GM21786 (cell line): ENCODE results near the gene FOXN4.
"Not testable (repeated sequence)": the region's sequence is repeated elsewhere in the genome, so short reads cannot be mapped to it uniquely, and the experiment has no call there.

Experiments
- ATAC-seq: cut with Tn5 transposase; IDR thresholded peaks from one replicate; pipeline ENCODE4 v1.9.1; 2021; ENCODE audit not compliant: unreplicated experiment

The FOXN4 gene

GRCh38 chr12:109308534-109309380 lies at the start of gene FOXN4:
FOXN4 (minus strand) TSS chr12:109309284; CDS start chr12:109308321, 963 bp downstream.
- no peak for ATAC-seq

- peak; percentile 81 for ATAC-seq
Observed at GRCh38 chr12:109358154-109358869, 49.2 kb upstream of the FOXN4 start.

- ATAC-seq, result no peak
Observed at GRCh38 chr12:109357032-109357431, 47.9 kb upstream of the FOXN4 start.

GRCh38 chr12:109356577-109356976 lies 47.5 kb upstream of the FOXN4 start:
- no peak for ATAC-seq

- ATAC-seq, result no peak
Observed at GRCh38 chr12:109352184-109352583, 43.1 kb upstream of the FOXN4 start.

GRCh38 chr12:109347589-109347988 lies 38.5 kb upstream of the FOXN4 start, which contains the start of gene MYO1H:
MYO1H (plus strand) TSS chr12:109347900; CDS start chr12:109347961, 61 bp downstream.
- ATAC-seq, result no peak

GRCh38 chr12:109346920-109347319 lies 37.8 kb upstream of the FOXN4 start:
- no peak for ATAC-seq

GRCh38 chr12:109345428-109345827 lies 36.3 kb upstream of the FOXN4 start:
- ATAC-seq, result no peak

- no peak for ATAC-seq
Observed at GRCh38 chr12:109343677-109344076, 34.6 kb upstream of the FOXN4 start.

- no peak for ATAC-seq
Observed at GRCh38 chr12:109336593-109336992, 27.5 kb upstream of the FOXN4 start.

GRCh38 chr12:109334887-109335286 lies 25.8 kb upstream of the FOXN4 start:
- no peak for ATAC-seq

- ATAC-seq, result no peak
Observed at GRCh38 chr12:109331301-109331952, 22.3 kb upstream of the FOXN4 start.

GRCh38 chr12:109330282-109331230 lies 21.5 kb upstream of the FOXN4 start:
- no peak for ATAC-seq

GRCh38 chr12:109329686-109330085 lies 20.6 kb upstream of the FOXN4 start:
- no peak for ATAC-seq

- no peak for ATAC-seq
Observed at GRCh38 chr12:109329003-109329402, 19.9 kb upstream of the FOXN4 start.

GRCh38 chr12:109321294-109321693 lies 12.2 kb upstream of the FOXN4 start:
- not testable (repeated sequence) for ATAC-seq

GRCh38 chr12:109310247-109311125 lies 1.4 kb upstream of the FOXN4 start:
- ATAC-seq, result no peak

- no peak for ATAC-seq
Observed at GRCh38 chr12:109309381-109310246, 530 bp upstream of the FOXN4 start.
